ENCODE results near the gene HIBCH.

- TF ChIP-seq CTCF (conservative IDR thresholded peaks at IDR 0.05; ENCODE audit: low read length): no peak
- no peak for TF ChIP-seq EZH2phosphoT487 (IDR thresholded peaks at IDR 0.05; ENCODE audit: borderline replicate concordance, low read depth, low read length)
Measured at GRCh38 chr2:190185380-190185779, 134.2 kb downstream of the HIBCH start.
